Uterus (tissue), 4 donors: ENCODE measurements around the gene ZNF821. TPM values are rescaled to one million over a fixed set of nuclear protein-coding genes. Genes with fewer than 3 reads are reported as not detected.
A peak's percentile ranks its signal among the peaks of the same experiment; 100 is the strongest.

ENCODE experiments used
- DNase-seq, 2 donors: peaks; one replicate each; pipeline ENCODE4 v3.0.0-alpha.2; 2019 to 2020
- H3K27ac ChIP-seq, 2 donors: fragments of 200-600 bp; sonication (generic); 1 replicate in 1 of 2; 2 replicates in 1 of 2; pipeline ENCODE4 v1.5.1; 2016 to 2018
- H3K27me3 ChIP-seq, 2 donors: fragments of 200-600 bp; sonication (generic); one replicate each; pipeline ENCODE4 v1.5.1; 2018 to 2019; ENCODE audit warnings: control low read depth in 1 of 2
- H3K36me3 ChIP-seq, 2 donors: fragments of 200-600 bp; sonication (generic); one replicate each; pipeline ENCODE4 v1.5.1; 2019; ENCODE audit warnings: control low read depth in 1 of 2
- H3K4me1 ChIP-seq, 2 donors: fragments of 200-600 bp; sonication (generic); one replicate each; pipeline ENCODE4 v1.5.1; 2018 to 2019; ENCODE audit warnings: control low read depth in 1 of 2
- H3K4me3 ChIP-seq, 2 donors: fragments of 200-600 bp; sonication (generic); 1 replicate in 1 of 2; 2 replicates in 1 of 2; pipeline ENCODE4 v1.5.1; 2018 to 2019; ENCODE audit warnings: mild to moderate bottlenecking in 1 of 2
- H3K9me3 ChIP-seq, 2 donors: fragments of 200-600 bp; sonication (generic); one replicate each; pipeline ENCODE4 v1.5.1; 2019; ENCODE audit warnings: control low read depth in 1 of 2
- POLR2A ChIP-seq, 2 donors: fragments of 450-650 bp; IDR thresholded peaks; one replicate each; pipeline ENCODE4 v1.6.1; 2016; ENCODE audit warnings: antibody characterized with exemption in 2 of 2, mild to moderate bottlenecking in 1 of 2, moderate library complexity in 1 of 2
- intact Hi-C: fragments of 100-400 bp; cut with DNase I; formaldehyde crosslinking; loops from one replicate; pipeline ENCODE4 v1.15.1; 2023; ENCODE audit warnings: low total_unique reads
- total RNA-seq, 4 donors: library from RNA; depleted of rRNA in 3 of 4; stranded (reverse); fragments of >200 nt in 3 of 4; gene quantifications; one replicate each; pipeline versions ENCODE4 v1.1.0 to v1.2.4, GENCODE V29; 2014 to 2023
- TF ChIP-seq, protein P1 (sequence below), 4 experiments: fragments of 200-600 bp in 2 of 4; fragments of 450-650 bp in 2 of 4; sonication (generic) in 2 of 4; IDR thresholded peaks; one replicate each; pipeline ENCODE4 v1.5.1; 2016 to 2019; ENCODE audit warnings: antibody characterized with exemption in 4 of 4, mild to moderate bottlenecking in 2 of 4, moderate library complexity in 1 of 4
- donor health status: DM: yes; HTN: yes; CAD: no.

Gene ZNF821
- total RNA-seq, 4 donors from 2014 or later: 0.59 to 16.9 (median 7.4) TPM

DNA sequence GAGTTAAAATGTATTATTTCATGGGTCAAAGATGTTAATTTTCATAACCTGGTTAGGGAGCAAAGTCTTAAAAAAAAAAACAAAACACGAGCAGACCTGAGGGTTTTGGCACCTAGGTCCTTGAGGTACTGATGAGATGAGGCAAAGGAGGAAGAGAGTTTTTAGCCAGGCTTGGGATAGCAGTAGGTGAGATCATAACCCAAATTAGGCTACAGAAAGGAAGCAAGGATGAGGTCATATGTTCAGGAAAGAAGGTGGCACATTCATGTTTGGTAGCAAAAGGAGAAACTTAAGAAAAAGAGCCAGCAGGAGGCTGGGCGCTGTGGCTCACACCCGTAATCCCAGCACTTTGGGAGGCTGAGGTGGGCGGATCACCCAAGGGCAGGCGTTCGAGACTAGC is 35.4 kb downstream of the ZNF821 start:
- H3K9me3 ChIP-seq: no peaks in the 10 kb centered on the region
- no peak for DNase-seq
- TF ChIP-seq, protein P1, sequence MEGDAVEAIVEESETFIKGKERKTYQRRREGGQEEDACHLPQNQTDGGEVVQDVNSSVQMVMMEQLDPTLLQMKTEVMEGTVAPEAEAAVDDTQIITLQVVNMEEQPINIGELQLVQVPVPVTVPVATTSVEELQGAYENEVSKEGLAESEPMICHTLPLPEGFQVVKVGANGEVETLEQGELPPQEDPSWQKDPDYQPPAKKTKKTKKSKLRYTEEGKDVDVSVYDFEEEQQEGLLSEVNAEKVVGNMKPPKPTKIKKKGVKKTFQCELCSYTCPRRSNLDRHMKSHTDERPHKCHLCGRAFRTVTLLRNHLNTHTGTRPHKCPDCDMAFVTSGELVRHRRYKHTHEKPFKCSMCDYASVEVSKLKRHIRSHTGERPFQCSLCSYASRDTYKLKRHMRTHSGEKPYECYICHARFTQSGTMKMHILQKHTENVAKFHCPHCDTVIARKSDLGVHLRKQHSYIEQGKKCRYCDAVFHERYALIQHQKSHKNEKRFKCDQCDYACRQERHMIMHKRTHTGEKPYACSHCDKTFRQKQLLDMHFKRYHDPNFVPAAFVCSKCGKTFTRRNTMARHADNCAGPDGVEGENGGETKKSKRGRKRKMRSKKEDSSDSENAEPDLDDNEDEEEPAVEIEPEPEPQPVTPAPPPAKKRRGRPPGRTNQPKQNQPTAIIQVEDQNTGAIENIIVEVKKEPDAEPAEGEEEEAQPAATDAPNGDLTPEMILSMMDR (IDR thresholded peaks at IDR 0.05): no peak
- no peak for TF ChIP-seq POLR2A (IDR thresholded peaks at IDR 0.05)
- H3K4me3 ChIP-seq: no peak overlapping the region
- H3K27me3 ChIP-seq: no peaks in the 10 kb centered on the region
- H3K36me3 ChIP-seq: no peaks in the 10 kb centered on the region
- no peaks in the 10 kb centered on the region for H3K4me1 ChIP-seq
- H3K27ac ChIP-seq: no peak overlapping the region
- intact Hi-C loops: no loop called here

DNA sequence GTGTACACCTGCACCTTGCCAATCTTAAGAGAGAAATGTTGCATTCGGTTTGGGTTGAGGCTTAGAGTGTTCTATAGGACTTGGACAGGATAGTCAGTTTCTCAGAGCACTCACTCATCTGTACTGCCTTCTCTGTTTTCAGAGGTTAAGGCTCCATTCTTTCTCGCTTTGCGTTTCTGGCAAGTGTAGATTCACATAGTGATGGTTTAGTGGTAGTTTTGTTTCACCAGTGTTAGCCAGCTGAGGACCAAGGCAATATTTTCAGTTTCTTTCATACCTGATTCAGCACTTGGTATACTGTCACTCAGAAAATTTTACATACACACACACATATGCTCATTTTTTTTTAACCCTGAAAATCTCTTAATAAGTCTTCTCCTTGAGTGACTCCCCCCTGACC is 36.9 kb downstream of the ZNF821 start:
- Histone ChIP-seq H3K4me1 (no peaks in the 10 kb centered on the region), H3K9me3 (no peaks in the 10 kb centered on the region), H3K27ac (peak overlapping the region in 1 of 2 donors; percentile 89), H3K4me3 (peak overlapping the region in 1 of 2 donors; percentile 73), H3K27me3 (no peaks in the 10 kb centered on the region), H3K36me3 (no peaks in the 10 kb centered on the region)
- intact Hi-C loops: no loop called here
- no peak for DNase-seq
- no peak for TF ChIP-seq POLR2A (IDR thresholded peaks at IDR 0.05)
- TF ChIP-seq, protein P1 (IDR thresholded peaks at IDR 0.05): no peak

DNA sequence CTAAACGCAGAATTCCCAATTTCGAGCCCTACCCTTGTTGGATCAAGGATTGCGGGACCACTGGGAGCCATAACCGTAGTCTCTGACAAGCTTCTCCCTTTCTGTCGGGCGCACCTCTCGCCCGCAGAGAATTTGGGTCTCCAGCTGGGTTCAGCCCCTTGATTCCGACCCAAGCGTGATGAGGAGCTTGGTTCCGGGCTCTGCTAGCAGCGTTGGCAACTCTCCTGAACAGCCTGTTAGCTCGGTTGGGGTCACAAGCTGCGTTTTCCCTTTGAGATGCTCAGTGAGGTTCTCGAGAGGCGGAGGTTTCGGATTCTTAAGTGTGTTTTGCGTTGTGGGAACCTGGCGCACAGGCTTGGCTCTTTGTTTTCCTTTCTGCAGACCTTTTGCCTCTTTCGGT is 37.6 kb downstream of the ZNF821 start:
- H3K27me3 ChIP-seq: no peaks in the 10 kb centered on the region
- no peaks in the 10 kb centered on the region for H3K4me1 ChIP-seq
- no peak for TF ChIP-seq POLR2A (IDR thresholded peaks at IDR 0.05)
- TF ChIP-seq, protein P1 (IDR thresholded peaks at IDR 0.05): no peak
- H3K4me3 ChIP-seq: peak overlapping the region; percentile 73 to 94
- no peaks in the 10 kb centered on the region for H3K36me3 ChIP-seq
- no peaks in the 10 kb centered on the region for H3K9me3 ChIP-seq
- no peak for DNase-seq
- intact Hi-C loops: no loop called here
- H3K27ac ChIP-seq: peak overlapping the region; percentile 88 to 89

DNA sequence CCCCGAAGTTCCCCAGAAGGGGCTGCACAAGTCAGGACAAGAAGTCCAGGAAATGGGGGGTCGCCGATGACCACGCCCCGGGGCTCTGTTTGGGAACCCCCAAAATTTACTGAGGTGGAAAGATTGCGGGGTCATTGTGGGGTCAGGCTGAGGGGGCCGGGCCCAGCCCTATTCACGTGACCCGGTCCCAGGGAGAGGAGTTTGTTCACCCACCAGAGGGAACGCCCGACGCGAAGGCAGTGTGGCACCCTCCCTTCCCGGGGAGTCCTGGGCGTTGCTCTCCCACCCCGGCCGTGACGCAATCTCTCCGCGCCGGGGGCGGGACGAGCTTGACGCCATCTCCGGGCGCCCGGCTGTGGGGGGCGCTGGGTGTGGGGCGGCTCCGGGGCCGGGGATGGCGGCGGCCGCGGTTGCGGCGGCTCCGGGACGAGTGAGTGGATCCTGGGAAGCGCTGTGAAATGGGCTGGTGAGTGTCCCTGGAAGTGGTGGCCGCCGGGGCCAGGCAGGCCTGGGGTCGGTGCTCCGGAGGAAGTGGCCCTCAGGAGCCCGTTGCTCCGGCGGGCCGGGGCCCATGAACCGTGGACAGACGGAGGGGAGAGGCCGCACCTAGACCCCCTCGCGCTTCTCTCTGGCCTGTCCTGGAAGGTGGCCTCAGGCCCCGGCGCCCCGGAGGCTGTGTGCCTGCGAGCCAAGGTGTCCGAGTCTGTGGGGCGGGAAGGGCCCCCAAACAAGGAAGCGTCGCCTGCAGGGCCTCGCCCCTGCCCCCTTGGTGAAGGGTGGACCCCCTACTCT is 38.1 kb downstream of the ZNF821 start, which contains the start of gene ATXN1L:
ATXN1L (plus strand) TSS at position 338 of the 792 bp plus-strand sequence. CDS start 3,765 bp downstream, outside the sequence.
- peak; percentile 87 to 90 for DNase-seq
- Histone ChIP-seq H3K4me1 (no peaks in the 10 kb centered on the region), H3K9me3 (no peaks in the 10 kb centered on the region), H3K36me3 (no peaks in the 10 kb centered on the region), H3K27ac (peak within 1 kb of the TSS; percentile 88 to 89), H3K27me3 (no peaks in the 10 kb centered on the region), H3K4me3 (peak within 1 kb of the TSS; percentile 73 to 94)
- intact Hi-C loops: no loop called here
- TF ChIP-seq POLR2A (IDR thresholded peaks at IDR 0.05): peak; percentile 74 to 90
- TF ChIP-seq, protein P1 (IDR thresholded peaks at IDR 0.05): peak in 2 of 4 experiments; percentile 19 to 36

DNA sequence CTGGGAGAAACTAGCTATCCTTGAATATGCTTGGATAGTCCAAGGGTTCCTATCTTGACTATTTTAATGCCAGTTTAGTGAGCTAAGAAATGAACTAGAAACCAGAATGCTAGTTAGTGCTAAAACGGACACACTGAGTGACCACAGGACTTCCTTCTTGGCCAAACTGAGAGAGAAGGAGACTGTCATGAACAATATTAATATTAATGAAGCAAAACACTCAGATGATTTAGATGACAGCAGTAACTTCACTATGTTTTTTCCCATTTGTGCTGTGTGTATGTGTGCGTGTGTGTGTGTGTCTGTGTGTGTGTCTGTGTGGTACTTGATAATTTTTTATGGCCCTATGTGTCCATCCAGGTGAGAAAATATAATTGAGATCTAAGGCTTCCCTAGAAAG is 40.4 kb downstream of the ZNF821 start:
- no peak for TF ChIP-seq POLR2A (IDR thresholded peaks at IDR 0.05)
- TF ChIP-seq, protein P1 (IDR thresholded peaks at IDR 0.05): no peak
- no peaks in the 10 kb centered on the region for H3K27me3 ChIP-seq
- no peak overlapping the region for H3K4me3 ChIP-seq
- H3K36me3 ChIP-seq: no peaks in the 10 kb centered on the region
- no peak for DNase-seq
- no peaks in the 10 kb centered on the region for H3K9me3 ChIP-seq
- intact Hi-C loops: no loop called here
- H3K27ac ChIP-seq: no peak overlapping the region
- H3K4me1 ChIP-seq: no peaks in the 10 kb centered on the region
